Renal pelvis (tissue), 4 donors: ENCODE measurements around the gene PDE10A. TPM values are rescaled to one million over a fixed set of nuclear protein-coding genes. Genes with fewer than 3 reads are reported as not detected.
A peak's percentile ranks its signal among the peaks of the same experiment; 100 is the strongest.
"Not testable (repeated sequence)": the region's sequence is repeated elsewhere in the genome, so short reads cannot be mapped to it uniquely, and the experiment has no call there.

ENCODE experiments used
- DNase-seq: peaks from one replicate; pipeline ENCODE4 v3.0.0-alpha.2; 2013
- polyA plus RNA-seq, 3 donors: library from polyadenylated mRNA; unstranded; fragments of 120-200 nt; gene quantifications; one replicate each; pipeline ENCODE4 v1.2.1, GENCODE V29; 2013; ENCODE audit not compliant: insufficient read length in 3 of 3

The PDE10A gene
- polyA plus RNA-seq, 3 donors: 18.3 to 24.4 (median 19.6) TPM

DNA sequence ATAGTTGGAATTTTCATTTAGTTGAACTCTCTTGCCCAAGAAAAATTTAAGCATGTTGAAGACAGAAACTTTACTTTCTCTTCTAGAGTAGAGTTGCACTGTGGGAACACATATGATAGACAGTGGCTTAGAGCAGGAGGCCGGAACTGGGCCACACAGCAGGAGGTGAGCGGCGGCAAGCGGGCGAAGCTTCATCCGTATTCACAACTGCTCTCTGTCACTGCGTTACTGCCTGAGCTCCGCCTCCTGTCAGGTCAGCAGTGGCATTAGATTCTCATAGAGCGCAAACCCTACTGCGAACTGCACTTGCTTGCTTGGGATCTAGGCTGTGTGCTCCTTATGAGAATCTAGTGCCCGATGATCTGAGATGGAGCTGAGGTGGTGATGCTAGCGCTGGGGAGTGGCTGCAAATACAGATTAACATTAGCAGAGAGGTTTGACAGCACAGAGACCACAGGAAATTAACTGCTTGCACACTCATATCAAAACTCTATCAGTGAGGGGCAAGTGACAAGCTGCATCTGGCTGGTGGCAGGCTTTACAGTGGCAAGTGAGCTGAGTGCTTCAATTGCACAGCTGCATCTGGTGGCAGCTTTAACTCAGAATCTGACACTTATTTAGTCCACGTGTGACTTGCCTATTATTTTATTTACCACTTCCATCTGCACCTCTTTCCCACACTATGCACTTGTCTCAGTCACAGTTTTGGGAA, 178.7 kb downstream of the PDE10A start:
- DNase-seq: no peak

DNA sequence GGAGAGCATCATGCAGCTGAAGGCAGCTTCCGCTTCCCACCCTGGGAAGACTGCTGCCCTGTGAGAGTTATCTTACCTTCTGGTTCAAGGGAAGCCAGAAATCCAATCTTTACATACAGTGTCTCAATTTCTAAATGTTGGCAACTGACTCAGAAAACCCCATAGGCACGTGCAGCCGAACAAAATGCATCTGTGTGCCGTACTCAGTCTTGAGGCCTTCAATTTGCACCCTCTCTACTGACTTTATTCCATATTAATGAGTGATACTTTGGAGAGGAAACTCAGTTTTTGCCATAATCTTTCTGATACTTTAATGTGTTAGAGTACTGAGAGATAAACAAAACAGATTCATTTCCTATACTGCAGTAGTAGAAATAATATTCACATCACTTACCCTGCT, 181.1 kb downstream of the PDE10A start:
- no peak for DNase-seq

DNA sequence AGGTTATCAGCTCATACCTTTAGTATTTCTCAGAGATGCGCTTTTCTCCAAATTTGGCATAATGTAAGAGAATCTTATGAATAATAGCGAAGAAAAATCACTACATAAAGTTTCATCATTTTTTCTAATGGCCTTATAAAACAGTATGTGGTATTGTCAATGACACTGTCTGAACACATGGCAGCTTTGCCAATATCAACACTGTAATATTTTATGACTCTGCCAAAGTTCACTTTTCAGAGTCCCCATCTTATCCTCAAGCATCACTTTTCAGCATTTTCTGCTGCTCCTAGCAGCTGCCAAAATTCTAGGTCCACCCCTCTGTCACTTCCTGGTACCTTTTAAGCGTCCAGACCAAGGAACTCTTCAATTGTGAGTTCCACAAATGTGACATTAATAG, 182.1 kb downstream of the PDE10A start:
- no peak for DNase-seq

DNA sequence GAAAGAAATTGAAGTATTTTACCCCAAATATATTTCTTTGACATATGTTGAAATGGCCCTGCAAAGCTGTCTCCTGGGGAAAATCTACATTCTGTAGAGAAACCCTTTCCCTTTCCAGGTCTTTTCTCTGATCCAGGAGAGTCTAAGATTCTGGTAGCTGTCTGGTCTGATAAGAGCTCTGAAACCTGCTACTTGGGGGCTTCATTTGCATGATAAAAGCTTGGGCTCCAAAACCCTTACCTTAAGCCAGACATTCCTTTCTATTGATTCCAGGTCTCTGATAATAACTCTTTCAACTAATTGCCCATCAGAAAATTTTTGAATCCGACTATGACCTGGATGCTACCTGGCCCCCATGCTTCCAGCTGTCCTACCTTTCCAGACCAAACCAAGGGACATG, 184.5 kb downstream of the PDE10A start:
- DNase-seq: no peak

DNA sequence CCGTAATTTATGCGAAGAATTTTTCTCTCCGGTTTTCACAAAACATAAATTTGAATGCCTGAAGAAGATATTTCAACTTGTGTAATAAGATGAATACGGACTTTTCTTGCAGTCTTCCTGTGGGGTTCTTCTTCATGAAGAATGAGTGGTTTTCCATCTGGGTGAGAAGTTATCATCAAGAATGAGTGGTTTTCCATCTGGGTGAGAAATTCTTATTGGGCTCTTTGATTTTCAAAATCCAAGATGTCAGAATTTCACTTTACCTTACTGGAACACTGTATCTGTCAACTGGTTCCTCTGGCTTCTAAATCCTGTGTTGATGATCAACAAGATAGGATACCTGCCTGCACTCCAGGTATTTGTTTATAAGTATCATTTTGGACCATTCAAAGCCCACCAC, 193.6 kb downstream of the PDE10A start:
- DNase-seq: no peak

DNA sequence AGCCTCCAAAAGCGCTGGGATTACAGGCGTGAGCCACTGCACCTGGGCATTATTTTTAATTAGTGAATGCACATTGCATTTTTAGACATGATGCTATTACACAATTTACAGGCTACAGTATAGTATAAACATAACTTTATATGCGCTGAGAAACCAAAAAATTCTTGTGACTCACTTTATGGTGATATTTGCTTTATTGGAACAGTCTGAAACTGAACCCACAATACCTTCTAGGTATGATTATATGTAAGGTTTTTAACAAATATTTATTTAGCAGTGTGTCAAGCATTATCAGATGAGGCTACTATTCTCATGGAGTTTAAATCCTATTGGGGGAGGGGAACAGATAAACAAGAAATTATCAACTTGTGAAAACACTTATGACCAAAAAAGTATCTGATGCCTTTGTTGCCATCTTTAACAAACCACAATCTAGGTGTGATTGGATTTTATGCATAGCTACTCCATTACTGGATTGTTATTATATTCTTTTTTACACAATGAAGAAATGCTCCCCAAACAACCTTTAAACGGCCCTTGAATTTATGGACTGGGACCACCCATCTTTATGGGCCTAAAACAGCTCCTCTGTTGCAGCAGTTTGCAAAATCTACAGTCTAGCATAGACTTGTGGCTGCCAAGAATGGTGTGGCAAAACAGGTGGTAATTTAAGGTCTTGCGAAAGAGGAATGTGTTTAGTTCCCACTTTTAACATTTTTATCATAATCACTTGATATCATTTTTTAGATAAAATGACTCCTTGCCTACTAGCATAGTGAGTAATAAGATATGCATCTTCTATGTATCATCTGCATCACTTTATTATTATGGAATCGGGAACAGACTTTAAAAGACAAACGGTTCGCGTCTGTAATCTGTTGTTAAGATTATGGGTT, 194.5 kb downstream of the PDE10A start:
- DNase-seq: no peak

DNA sequence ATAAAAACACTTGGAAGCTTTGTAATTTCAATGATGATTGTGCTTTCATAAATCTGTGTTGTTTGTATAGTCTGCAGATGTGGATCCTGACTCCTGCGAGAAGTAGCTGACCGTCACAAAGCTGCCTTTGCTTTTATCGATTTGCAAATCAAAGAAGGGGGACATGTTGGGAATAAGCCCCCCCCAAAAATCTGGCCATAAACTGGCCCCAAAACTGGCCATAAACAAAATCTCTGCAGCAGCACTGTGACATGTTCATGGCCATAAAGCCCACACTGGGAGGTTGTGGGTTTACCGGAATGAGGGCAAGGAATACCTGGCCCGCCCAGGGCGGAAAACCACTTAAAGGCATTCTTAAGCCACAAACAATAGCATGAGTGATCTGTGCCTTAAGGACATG, 199.5 kb downstream of the PDE10A start:
- not testable (repeated sequence) for DNase-seq

DNA sequence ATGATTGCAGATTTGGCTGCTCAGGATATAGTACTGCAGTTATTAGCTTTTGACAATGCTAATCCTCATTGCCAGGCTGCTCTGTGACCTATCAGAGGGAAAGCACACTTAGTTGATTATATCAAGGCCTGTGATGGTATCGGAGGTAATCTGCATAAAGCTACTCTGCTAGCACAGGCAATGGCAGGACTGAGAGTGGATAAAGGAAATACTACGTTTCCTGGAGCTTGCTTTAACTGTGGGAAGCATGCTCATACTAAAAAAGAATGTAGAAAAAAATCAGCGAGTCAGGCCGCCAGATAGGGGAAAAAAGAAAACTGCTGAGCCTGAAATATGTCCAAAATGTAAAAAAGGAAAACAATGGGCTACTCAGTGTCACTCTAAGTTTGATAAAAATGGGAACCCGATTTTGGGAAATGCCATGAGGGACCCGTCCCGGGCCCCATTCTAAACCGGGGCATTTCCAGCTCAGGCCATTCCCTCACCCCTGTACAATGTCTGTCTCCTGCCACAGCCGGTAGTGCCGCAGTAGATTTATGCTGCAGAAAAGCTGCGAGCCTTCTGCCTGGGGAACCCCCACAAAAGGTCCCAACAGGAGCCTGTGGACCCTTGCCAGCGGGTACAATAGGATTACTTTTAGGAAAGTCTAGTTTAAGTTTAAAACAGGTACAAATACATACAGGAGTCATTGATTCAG, 203.3 kb downstream of the PDE10A start:
- not testable (repeated sequence) for DNase-seq

DNA sequence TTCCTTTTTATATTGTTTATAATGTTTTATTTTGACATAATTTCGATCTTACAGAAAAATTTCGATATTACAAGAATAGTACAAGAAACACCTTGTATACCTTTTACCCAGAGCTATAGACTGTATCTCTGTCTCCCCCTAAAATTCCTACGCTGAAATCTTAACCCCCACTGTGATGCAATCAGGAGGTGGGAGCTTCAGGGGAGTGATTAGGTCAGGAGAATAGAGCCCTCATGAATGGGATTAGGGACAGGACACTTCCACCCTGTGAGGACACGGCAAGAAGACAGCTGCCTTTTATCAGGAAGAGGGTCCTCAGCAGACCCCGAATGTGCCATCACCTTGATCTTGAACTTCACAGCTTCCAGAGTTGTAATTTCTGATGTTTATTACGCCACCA, 204.9 kb downstream of the PDE10A start:
- no peak for DNase-seq

DNA sequence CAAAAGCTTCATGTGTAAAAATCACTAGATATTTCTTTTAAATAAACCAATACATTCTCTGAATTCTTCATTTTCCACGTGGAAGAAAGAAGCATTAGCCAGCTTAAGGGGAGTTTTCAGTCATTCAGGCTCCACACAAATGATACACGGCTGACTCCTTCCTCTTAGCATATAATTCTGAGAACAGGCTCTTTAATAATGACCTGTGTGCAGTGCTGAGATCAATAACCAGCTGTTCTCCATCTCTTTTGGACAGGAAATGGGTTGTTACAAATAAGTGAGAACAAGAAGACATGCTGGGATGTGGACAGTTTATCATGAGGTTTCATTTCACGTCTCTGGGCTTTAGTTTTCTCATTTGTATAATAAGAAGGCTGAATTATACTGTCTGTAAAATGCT, 206.8 kb downstream of the PDE10A start:
- peak; percentile 17 for DNase-seq

DNA sequence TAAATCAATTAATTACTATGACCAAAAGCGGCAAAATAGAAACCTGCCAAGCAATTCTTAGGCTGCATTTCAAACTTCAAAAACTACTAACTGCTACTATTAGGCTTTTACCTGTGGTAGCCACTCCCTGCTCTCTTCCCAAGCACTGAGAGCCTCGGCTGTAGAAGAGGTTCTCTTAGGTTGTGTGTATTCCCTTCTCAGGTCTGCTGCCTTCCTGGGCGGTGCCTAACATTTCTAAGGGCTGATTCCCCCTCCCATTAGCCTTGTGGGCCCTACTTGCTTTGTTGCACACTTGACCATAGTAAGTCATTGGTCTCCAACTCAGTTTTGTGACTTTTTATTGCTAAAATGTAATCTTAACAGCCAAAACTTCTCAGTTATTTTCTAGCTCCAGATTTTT, 207.6 kb downstream of the PDE10A start:
- no peak for DNase-seq

DNA sequence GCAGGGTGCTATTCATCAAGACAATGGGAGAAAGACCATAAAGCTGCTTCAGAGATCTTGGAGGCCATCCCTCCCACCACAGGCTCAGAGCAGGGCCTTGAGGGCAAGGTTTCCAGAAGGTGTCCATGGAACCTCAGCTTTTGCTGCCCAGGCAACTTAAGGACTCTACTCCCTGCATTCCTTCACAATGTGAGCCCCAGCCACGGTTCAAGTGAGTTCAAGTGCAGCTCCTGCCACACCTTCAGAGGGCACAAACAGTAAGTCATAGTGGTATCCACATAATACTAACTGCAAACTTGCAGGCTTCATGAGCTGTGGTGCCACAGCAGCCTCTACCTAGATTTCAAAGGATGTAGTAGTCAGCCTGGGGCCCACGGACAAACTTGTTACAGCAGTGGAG, 209.6 kb downstream of the PDE10A start:
- no peak for DNase-seq

DNA sequence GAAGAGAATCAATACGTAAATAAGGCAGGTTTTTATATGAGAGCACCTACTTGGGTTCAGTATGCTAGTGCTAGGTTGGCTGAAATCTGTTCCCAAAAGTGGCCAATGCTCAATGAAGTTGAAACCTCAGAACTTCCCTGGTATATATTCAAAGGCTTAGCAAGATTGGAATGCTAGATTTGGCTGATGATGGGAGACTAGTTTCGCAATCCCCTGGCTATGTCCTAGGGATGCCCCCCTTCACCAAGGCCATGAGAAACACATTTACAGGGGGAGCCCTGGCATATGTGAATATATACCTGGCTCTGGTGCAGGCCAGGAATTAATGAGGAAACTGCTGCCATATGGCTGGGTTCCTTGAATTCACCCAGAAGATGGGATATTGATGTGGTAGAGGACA, 211.2 kb downstream of the PDE10A start:
- DNase-seq: no peak

DNA sequence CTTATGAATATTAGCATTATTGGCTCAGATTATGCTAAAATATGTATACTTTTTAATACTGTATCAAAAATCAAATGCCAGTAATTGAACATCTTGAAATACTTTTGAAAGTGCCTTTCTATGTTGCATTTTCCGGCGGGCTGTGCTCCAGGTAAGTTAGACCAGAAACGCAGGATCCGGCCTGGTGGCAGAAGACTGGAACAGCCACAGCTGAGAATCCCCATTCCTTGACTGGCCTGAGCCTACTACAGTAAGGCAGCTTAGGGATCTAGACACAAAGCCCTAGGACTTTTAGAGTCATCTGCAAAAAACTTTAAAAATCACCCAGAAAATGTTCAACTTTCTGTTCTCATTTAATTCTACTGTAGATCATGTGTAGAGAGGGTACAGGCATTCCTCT, 214.8 kb downstream of the PDE10A start:
- DNase-seq: no peak

DNA sequence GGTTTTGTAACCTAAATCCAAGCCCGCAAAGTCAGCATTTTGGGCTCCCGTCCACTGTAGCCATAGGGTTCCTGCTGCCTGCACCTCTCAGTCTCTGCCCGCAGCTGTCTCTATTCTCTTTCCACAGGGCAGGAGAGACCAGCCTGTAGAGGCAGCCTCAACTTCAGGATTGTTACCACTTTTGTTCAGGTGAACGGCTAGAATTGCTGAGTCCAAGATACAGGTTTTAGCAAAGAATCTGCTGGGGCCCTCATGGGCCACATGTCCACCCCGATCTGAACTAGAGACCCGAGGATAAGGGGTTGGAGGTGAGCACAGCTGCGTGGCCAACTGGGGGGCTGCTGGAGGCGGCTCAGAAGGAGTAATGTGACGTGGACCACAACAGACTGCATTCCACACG, 215.9 kb downstream of the PDE10A start:
- DNase-seq: no peak

DNA sequence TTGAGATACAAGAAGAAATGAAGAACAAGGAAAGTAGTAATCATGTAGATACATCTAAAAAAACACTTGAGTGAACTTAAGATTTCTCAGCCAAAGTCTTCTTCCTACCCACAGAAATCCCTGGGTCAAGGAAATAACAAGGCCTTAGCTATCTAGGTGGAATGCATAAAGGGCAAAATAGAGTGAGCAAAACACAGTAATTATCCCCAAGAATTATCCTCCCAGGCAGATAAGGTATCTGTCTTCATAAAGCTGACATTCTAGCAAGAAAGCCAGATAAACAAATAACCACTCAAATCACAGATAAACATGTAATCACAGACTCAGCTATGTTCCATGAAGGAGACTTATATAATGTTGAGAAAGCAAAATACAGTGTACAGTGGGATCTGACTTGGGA, 216.7 kb downstream of the PDE10A start:
- no peak for DNase-seq

DNA sequence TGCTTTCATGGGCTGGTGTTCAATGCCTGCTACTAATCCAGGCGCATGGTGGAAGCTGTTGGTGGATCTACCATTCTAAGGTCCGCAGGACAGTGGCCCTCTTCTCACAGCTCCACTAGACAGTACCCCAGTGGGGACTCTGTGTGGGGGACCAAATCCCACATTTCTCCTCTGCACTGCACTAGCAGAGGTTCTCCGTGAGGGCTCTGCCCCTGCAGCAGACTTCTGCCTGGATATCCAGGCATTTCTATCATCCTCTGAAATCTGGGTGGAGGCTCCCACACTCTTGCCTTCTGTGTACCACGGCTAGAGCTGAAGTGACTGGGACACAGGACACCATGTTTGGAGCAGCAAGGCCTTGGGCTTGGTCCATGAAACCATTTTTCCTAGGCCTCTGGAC, 219.6 kb downstream of the PDE10A start:
- no peak for DNase-seq

DNA sequence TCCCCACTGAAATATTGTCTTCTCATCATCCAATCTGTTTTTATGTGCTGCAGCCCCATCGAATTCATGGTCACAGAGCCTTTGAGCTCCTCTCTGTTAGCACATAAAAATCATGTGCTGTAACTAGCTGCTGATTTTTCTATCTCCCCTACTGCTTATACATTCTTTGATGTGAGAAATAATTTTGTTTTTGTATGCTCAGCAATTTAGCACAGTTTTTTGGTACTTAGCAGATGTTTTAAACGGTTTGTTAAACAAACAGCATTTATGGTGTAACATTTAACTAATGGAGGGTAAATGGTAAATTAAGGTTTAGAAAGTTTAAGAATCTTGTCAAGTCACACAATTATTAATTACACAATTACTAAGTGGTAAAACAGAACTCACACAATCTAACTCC, 221.9 kb downstream of the PDE10A start:
- no peak for DNase-seq

DNA sequence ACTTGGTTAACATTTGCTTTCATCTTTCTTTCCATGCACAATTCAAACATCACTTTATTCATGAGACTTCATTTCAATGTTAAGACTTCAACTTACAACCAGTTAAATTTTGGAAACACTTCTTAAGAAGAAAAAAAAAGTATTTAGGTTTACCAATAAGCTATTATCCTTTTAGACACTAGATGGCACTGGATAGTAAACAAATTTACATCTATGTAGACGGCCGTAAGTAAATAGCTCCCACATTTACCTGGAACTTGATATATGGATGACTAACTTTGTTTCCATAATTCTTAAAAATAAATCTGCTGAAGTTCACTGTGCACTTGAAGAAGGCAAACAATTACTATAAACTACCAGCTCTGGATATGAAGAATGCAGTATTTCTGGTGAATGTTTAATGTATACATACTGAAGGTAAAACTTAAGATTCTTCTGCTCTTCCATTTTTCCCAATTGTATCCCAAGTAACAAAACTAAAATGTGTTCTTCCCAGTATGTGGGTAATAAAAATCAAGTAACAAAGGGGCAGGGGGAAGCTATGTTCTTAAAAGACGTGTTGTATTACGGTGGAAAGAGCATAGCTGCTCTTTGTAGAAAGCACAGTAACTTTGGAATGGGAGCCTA, 223.0 kb downstream of the PDE10A start:
- peak; percentile 57 for DNase-seq

DNA sequence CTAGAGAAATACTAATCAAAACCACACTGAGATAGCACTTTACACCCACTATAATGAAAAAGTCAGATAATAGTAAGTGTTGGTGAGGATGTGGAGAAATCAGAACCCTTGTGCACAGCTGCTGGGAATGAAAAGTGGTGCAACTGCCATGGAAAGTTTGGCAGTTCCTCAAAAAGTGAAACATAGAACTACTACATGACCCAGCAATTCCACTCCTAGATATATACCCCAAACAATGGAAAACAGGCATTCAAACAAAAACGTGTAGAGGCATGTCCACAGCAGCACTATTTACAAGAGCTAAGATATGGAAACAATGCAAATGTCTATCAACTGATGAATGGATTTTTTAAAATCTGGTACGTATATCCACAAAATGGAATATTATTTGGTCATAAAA, 236.1 kb downstream of the PDE10A start:
- no peak for DNase-seq

DNA sequence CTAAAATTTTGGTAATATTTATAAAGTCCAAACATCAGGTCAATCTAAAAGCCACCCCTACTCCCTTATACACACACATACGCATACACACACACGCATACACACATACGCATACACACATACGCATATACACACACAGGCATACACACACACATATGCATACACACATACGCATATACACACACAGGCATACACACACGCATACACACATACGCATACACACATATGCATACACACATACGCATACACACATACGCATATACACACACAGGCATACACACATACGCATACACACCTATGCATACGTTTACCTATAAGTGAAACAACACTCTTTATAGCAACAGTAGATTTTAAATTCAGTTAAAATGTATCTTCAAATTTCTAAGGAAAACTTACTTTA, 240.8 kb downstream of the PDE10A start:
- no peak for DNase-seq

DNA sequence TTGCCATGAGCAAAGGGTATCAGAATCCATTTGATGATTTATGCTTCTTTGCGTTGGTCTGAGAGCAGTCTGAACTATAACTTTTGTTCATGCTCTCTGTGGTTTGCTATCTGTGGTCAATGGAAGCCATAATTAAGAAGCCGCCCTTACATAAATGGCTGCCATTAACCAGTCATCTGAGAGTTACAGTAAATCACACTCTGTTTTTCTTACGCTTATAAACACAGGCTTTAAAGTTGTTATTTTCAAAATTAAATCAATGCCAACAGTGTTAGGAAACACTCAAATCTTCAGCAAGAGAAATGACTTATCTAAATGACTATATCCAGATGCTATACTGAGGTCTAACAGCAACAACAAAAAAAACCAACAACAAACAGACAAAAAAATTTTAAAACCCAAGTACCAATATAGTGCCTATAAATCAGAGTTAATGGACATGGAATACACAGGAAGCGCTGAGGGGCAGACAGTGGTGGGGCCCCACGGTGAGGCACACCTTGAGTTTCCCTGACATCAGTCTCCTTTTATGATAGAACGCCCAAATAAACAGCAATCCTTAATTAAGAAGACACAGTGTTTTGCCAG, 245.7 kb downstream of the PDE10A start:
- DNase-seq: peak; percentile 40
